ENCODE measurements around the gene GALNT15.

Gene GALNT15

GRCh38 chr3:16251316-16252085, 77.0 kb downstream of the GALNT15 start:
- DNase-seq (ENCODE audit: low read depth in 1 of 2, low spot score in 1 of 2), result no peak

DNA sequence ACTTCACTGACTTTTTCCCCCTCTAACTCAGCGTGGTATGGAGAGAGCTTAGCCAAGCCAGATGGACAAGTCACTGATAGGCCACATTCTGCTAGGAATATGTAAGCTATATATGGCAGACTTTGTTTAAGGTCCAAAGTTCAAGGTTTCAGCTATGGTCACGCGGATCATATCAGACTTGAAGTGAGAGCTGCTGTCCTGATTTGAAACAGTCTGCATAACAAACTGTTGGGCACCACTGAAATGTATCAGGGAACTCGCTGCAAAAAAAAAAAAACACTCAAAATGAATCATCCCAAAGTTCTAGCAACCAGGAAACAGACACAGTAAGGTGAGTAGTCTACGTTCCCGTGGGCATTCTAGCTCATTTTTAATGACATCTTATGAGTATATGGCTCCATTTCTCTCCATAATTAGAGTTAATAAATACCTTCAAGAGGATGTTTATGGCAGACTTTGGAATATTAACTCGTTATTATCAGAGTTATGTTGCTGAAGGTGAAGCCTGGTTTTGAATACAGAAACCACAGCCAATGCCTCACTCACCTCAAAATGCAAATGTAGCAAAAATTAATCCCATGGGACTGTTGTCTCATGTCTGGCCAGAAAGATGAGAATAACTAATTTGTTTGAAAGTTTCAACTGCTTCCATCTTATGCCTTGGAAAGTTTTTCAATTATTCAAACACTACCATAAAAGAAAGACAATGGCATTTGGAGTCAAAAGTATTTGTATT, 77.9 kb downstream of the GALNT15 start:
- DNase-seq (ENCODE audit: low read depth in 1 of 2, low spot score in 1 of 2), result no peak

DNA sequence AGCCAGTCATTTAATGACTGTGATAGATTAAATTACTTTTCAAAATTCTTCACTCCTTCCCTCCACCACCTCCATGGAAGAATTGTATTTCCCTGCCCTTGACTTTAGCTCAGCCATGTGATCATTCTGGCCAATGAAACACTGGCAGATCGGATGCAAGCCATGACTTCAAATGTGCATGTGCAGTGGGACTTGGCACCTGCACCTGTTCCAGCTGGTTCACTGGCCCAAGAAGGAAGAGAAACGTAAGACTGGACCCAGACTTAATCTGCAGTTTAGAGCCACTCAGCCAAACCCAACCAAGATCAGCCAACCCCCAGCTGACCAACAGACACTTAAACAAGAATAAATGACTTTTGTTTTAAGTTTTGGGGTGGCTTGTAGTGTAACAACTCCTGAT, 78.5 kb downstream of the GALNT15 start:
- no peak for DNase-seq (ENCODE audit: low read depth in 1 of 2, low spot score in 1 of 2)

DNA sequence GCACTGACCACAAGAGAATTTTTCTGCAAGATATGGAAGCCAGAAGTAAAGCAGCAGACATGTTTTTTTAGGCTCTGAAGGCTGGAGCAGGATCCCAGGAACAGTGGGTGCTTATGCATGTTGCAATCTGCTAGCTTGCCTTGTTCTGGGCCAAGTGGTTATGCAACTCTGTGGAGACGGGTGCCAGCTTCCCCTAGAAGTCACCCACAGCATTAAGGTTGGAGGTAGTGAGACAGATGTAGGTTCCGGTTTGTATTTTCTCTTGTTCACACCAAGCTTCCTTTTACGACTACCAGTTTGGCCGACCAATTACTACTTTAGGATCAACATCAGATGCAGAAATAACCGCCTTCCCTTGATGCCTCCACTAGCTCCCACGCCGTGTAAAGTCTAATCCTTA, 79.1 kb downstream of the GALNT15 start:
- DNase-seq (ENCODE audit: low read depth in 1 of 2, low spot score in 1 of 2), result no peak

DNA sequence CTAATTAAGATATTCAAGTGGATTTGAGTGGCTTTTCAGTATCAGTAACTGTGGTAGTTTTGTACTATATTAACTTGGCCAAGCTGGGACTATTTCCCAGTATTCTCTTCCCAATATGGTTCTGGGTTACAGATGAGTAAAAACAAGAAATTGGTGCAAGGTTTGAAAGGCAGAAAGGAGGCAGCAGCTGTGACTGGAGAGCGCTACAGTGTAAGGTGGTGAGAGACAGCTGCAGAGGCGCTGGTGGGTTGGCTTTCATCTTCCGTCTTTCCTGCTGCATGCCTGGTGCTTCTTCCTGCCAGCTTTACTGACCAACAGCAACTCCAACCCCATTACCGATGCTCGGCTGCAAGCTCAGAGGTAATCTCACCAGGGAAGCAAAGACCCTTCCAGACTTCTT, 80.4 kb downstream of the GALNT15 start:
- no peak for DNase-seq (ENCODE audit: low read depth in 1 of 2, low spot score in 1 of 2)

GRCh38 chr3:16255326-16255725, 80.8 kb downstream of the GALNT15 start:
- DNase-seq (ENCODE audit: low read depth in 1 of 2, low spot score in 1 of 2), result no peak

DNA sequence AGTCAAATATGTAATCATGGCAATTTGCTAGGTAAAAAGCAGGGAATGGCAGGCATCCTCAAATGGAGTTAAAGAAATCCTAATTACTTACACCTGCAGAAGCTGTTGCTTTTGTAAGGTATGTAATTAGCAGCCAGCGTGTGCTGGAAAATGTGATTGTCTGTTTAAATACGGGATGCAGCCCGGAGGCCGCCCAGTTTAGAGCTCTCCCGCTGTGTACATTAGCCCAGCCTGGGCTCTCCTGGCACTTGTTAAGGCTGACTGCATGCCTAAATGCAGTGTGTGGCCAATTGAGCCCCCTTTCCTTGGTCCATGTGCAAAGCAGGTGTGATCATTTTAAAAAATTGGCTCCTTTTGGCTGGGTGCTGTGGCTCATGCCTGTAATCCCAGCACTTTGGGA, 81.2 kb downstream of the GALNT15 start:
- DNase-seq (ENCODE audit: low read depth in 1 of 2, low spot score in 1 of 2), result no peak

DNA sequence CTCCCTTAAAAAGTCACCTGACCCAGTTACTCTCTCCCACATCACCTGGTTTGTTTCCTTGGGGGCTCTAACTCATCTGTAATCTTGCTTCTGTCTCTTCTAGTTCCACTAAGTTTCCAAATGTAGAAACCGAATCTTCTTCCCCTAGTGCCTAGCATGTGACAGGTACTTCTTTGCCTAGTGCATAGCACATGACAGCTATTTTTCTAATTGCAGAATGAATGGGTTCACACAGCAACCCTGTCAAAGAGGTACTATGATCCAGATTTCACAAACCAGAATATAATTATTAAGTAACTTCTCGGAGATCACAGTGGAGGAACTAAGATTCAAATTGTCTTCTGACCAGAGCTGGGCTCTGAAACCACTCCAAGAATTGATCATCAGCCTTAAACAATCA, 82.8 kb downstream of the GALNT15 start:
- DNase-seq (ENCODE audit: low read depth in 1 of 2, low spot score in 1 of 2), result no peak

GRCh38 chr3:16258177-16258576, 83.7 kb downstream of the GALNT15 start:
- DNase-seq (ENCODE audit: low read depth in 1 of 2, low spot score in 1 of 2), result no peak

GRCh38 chr3:16258866-16259265, 84.4 kb downstream of the GALNT15 start:
- no peak for DNase-seq (ENCODE audit: low read depth in 1 of 2, low spot score in 1 of 2)

DNA sequence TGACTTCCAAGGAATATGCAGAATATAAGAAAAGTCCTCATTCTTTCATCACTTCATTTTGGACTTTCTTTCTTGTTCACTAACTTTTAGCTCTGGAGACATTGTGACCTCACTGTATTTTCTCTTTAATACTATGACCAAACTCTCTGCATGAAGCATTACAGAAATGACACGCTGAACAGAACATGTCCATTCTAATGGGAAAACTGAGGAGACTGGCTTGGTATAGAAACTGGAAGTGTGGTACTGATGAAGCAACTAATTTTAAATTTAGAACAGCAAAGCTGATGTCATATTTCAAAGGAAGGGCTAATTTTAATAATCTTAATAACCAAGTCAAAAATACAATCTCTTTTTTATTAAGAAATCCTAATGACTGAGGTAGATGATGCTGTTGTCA, 85.6 kb downstream of the GALNT15 start:
- no peak for DNase-seq (ENCODE audit: low read depth in 1 of 2, low spot score in 1 of 2)

GRCh38 chr3:16262174-16262573, 87.7 kb downstream of the GALNT15 start:
- no peak for DNase-seq (ENCODE audit: low read depth in 1 of 2, low spot score in 1 of 2)

DNA sequence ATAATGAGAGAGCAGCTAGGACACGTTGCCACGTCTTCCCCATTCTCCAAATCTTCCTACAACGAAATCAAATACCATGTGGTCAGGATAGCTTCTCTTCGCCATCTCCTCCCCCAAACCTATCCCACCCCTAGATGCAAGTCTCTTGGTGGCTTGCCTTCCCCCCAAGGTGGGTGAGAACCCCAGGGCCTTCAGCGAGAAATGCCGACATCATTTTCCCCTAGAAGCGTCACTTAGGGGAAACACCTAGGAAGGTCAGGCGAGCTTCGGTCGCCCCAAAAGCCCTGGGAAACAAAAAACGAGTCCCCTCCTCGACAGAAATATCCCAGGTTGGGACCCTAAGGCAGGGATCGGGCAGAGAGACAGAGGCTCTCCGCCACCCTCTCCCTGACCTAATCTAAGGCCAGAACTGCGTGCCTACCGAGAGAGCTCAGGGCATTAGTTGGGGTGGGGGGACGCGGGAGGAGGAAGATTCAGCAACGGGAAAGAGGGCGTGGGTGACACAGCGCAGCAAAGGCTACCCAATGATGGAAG, 89.8 kb downstream of the GALNT15 start:
- no peak for DNase-seq (ENCODE audit: low read depth in 1 of 2, low spot score in 1 of 2)

DNA sequence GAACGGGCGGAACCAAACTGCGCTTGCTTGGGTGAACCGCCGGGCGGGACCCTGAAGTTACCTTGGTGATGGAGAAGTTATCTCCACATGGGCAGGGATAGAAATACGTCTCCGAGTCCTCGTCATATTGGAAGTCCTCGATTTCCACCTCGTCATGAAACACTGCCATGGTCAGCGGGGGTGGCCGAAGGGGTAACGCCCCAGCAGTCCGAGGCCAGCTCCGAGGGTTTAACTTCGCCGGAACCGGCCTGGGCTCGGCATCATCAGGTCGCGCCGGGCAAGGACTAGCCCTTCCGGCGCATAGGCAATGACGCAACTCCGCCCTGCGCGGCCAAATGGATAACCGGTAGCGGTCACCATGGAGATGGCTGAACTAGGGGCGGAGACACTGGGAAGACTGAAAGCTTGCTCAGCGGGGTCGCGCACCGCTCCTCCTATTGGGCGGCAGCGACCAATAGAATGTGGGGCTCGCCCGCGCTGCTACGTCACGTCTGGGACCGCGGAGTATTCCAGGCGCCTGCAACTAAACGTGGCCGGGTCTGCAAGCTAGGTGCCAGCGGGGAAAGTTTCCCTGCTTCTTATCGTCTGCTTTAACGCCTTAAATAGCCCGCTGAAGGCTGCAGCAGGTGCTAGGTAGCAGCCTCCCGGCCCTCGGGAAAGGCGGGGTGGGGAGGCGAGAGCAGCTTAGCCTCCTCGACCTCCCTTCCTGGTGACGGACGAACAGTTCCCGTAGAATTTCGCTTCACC, 90.4 kb downstream of the GALNT15 start, which contains the start of the genes DPH3 and OXNAD1:
Gene DPH3 (minus strand): TSS at position 236 of the 747 bp plus-strand sequence. CDS start 67 bp downstream, at position 169.
Gene OXNAD1 (plus strand): TSS at position 505 of the 747 bp plus-strand sequence. CDS start 5,741 bp downstream, outside the sequence.
- peak; percentile 98 for DNase-seq (ENCODE audit: low read depth in 1 of 2, low spot score in 1 of 2)

DNA sequence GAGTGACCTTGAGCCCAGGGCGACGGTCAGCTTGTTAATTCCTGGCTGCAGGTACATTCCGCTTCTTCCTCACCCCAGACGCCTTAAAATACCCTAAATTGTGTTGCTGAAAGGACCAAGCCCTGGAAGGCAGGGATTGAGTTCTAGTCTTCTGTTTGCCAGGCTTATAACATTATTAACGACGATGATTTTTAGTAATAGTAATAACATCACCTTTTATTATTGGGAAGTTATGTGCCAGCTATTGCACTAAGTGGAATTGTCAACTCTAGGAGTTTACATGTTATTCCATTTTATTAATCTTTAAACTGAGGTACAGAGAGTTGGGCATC, 90.9 kb downstream of the GALNT15 start:
- no peak for DNase-seq (ENCODE audit: low read depth in 1 of 2, low spot score in 1 of 2)

DNA sequence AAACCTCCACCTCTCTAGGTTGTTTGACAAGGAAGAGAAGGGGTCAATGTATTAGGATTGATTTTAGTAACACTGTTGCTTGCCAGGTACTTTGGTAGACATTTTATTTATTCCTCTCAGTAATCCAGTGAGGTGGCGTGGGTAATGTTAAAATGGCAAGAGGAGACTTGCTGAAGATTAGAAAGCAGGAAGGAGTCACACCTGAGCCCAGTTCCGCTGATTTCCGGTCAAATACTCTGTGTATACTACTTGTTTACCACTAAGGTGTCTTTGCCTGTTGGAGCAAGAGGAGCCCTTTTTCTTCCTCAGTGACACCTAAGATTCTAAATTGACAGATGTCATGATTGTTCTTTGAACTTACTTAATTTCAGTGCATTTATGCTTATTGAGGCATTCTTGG, 92.2 kb downstream of the GALNT15 start:
- DNase-seq (ENCODE audit: low read depth in 1 of 2, low spot score in 1 of 2), result no peak

DNA sequence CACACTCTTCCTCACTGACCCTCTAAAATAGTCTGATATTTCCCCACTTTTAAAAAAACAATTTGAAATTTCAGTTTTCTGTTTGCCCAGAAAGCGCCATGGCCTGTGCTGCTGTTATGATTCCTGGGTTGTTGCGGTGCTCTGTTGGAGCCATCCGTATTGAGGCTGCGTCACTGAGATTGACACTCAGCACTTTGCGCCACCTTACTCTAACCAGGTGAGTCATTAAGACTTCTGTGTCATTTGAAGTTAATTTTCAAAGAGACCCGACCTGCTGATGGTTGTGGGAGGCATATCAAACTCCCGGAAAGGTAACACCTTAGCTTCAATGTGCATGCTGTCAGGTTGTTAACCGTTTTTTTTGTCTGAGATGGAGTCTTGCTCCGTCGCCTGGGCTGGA, 96.4 kb downstream of the GALNT15 start:
- no peak for DNase-seq (ENCODE audit: low read depth in 1 of 2, low spot score in 1 of 2)

- DNase-seq (ENCODE audit: low read depth in 1 of 2, low spot score in 1 of 2), result no peak
These were observed 98.1 kb downstream of the GALNT15 start for GRCh38 chr3:16272588-16272987.

DNA sequence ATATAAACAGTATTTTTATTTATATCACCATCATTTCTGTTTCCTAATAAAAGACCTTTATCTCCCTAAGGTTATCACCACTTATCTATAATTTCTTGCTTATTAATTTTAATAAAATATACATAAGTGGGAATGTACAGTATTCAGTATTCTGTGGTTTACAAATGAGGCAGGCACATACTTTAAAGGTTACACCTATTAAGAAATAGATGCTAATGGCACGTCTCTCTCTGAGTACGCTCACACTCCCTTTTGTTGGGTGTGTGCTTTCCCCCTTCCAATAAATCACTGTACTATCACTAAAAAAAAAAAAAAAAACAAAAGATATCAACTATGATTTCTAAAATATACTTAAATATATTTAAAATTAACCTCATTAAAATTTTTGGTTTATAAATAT, 99.4 kb downstream of the GALNT15 start:
- DNase-seq (ENCODE audit: low read depth in 1 of 2, low spot score in 1 of 2), result no peak

DNA sequence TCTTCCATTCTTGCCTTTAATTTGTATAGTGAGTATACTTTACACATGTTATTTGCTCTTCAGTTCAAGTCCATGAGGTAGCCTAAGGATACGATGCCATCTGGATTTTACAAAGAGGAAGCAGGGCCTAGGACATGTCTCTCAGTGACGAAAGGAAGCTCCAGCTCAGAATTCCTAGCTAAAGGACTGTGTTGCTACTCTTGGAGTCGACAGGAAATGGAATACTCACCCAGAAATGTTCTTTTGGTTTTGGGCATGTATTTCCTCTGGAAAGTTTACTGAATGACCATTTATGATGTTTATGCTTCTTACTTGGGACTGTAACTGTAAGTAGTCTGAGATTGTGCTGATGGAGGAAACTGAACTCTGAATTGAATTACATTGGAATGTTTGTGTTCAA, 103.0 kb downstream of the GALNT15 start:
- no peak for DNase-seq (ENCODE audit: low read depth in 1 of 2, low spot score in 1 of 2)

- DNase-seq (ENCODE audit: low read depth in 1 of 2, low spot score in 1 of 2), result no peak
These were observed 104.7 kb downstream of the GALNT15 start for GRCh38 chr3:16279010-16279801.
